HCT116 (cell line): ENCODE results near the gene FRMPD4. TPM values are rescaled to one million over a fixed set of nuclear protein-coding genes. Genes with fewer than 3 reads are reported as not detected.

ENCODE experiments used
- ATAC-seq: fragments of 200-7000 bp; cut with Tn5 transposase; 2 replicates; pipeline ENCODE4 v1.9.1; 2020; ENCODE audit warnings: mild to moderate bottlenecking, moderate library complexity
- BruUV-seq: library from RNA; stranded (reverse); fragments of 400-500 nt; replicated peaks from 2 replicates; lab custom pipeline; 2021; lab: Mats Ljungman, UMichigan
- CTCF ChIA-PET: fragments of 300-600 bp; sonication (Branson Sonifier 250); formaldehyde crosslinking; loops from one replicate; lab custom pipeline; 2021; ENCODE audit warnings: antibody characterized with exemption; lab: Charles Lee
- POLR2A ChIA-PET: fragments of 300-600, 350-600 bp; sonication (Branson Sonifier 250); formaldehyde crosslinking; loops from one replicate; lab custom pipeline; 2021; ENCODE audit warnings: antibody characterized with exemption; lab: Charles Lee
- RAD21 ChIA-PET, 2 experiments: fragments of 300-600 bp; sonication (Branson Sonifier 250); formaldehyde crosslinking; loops; one replicate each; lab custom pipeline; 2023; ENCODE audit warnings: low total read pairs in 2 of 2; ENCODE audit not compliant: uncharacterized antibody in 2 of 2, unreplicated experiment in 2 of 2, low non-redundant PET in 1 of 2; lab: Charles Lee
- DNase-seq: peaks from one replicate; pipeline ENCODE4 v3.0.0-alpha.2; 2010; ENCODE audit warnings: low read depth, low spot score
- H2AFZ ChIP-seq: fragments of 200-600 bp; shearing (Covaris generic), sonication (generic); 2 replicates; pipeline ENCODE4 v1.6.1; 2017; ENCODE audit warnings: low read depth, mixed run types, mixed read lengths, antibody characterized with exemption, low read length; ENCODE audit not compliant: poor library complexity, severe bottlenecking
- H3K27ac ChIP-seq: 2 replicates; pipeline ENCODE4 v1.5.1; 2012; ENCODE audit warnings: low read depth, low read length
- H3K27me3 ChIP-seq: fragments of 200-600 bp; sonication (generic); 2 replicates; pipeline ENCODE4 v1.6.1; 2016; ENCODE audit warnings: mixed run types, low read length, mixed read lengths; ENCODE audit not compliant: insufficient read depth
- H3K36me3 ChIP-seq, 2 experiments: fragments of 200-500 bp in 1 of 2; fragments of 200-600 bp in 1 of 2; sonication (Bioruptor generic) in 1 of 2; sonication (generic) in 1 of 2; 2 replicates each; pipeline versions ENCODE4 v1.5.1 to v1.6.1; 2014 to 2016; ENCODE audit warnings: low read length in 2 of 2, inconsistent platforms in 1 of 2, mixed read lengths in 1 of 2, mixed run types in 1 of 2; ENCODE audit not compliant: insufficient read depth in 2 of 2, control insufficient read depth in 1 of 2
- H3K4me1 ChIP-seq, 2 experiments: fragments of 200-600 bp in 1 of 2; sonication (generic) in 1 of 2; 2 replicates each; pipeline versions ENCODE4 v1.5.1 to v1.6.1; 2012 to 2017; ENCODE audit warnings: low read length in 2 of 2, inconsistent platforms in 1 of 2, mild to moderate bottlenecking in 1 of 2, mixed read lengths in 1 of 2, mixed run types in 1 of 2, moderate library complexity in 1 of 2; ENCODE audit not compliant: insufficient read depth in 2 of 2, control insufficient read depth in 1 of 2
- H3K4me2 ChIP-seq: fragments of 200-600 bp; sonication (generic); 2 replicates; pipeline ENCODE4 v1.6.1; 2017; ENCODE audit warnings: mixed run types, low read length, mixed read lengths
- H3K4me3 ChIP-seq, 2 experiments: fragments of 200-600 bp in 1 of 2; sonication (generic) in 1 of 2; replicated peaks in 1 of 2; 2 replicates each; pipeline ENCODE4 v1.5.1; 2011 to 2016; ENCODE audit warnings: low read length in 2 of 2, control low read depth in 1 of 2, low read depth in 1 of 2, mild to moderate bottlenecking in 1 of 2, mixed read lengths in 1 of 2, mixed run types in 1 of 2
- H3K79me2 ChIP-seq: fragments of 200-600 bp; sonication (generic); 2 replicates; pipeline ENCODE4 v1.6.1; 2017; ENCODE audit warnings: mild to moderate bottlenecking, mixed run types, low read length, moderate library complexity, mixed read lengths; ENCODE audit not compliant: insufficient read depth
- H3K9ac ChIP-seq: fragments of 200-600 bp; sonication (generic); 2 replicates; pipeline ENCODE4 v1.6.1; 2016; ENCODE audit warnings: low read length, mixed read lengths
- H3K9me2 ChIP-seq: fragments of 200-600 bp; sonication (generic), shearing (Covaris generic); 2 replicates; pipeline ENCODE4 v1.6.1; 2017; ENCODE audit warnings: mixed run types, mild to moderate bottlenecking, moderate library complexity; ENCODE audit not compliant: insufficient read depth
- H3K9me3 ChIP-seq, 2 experiments: fragments of 200-500 bp in 1 of 2; fragments of 200-600 bp in 1 of 2; sonication (Bioruptor generic) in 1 of 2; sonication (generic) in 1 of 2; 2 replicates each; pipeline ENCODE4 v1.6.1; 2014 to 2017; ENCODE audit warnings: low read length in 2 of 2, mixed read lengths in 2 of 2, inconsistent platforms in 1 of 2, low read depth in 1 of 2, mild to moderate bottlenecking in 1 of 2, mixed run types in 1 of 2, moderate library complexity in 1 of 2; ENCODE audit not compliant: control insufficient read depth in 1 of 2, insufficient read depth in 1 of 2
- H4K20me1 ChIP-seq: fragments of 200-600 bp; sonication (generic), shearing (Covaris generic); 2 replicates; pipeline ENCODE4 v1.6.1; 2017; ENCODE audit warnings: mixed run types, mild to moderate bottlenecking, moderate library complexity; ENCODE audit not compliant: insufficient read depth
- ELF1 ChIP-seq: IDR thresholded peaks from 2 replicates; pipeline ENCODE4 v1.6.1; 2012; ENCODE audit warnings: low read depth, borderline replicate concordance
- EZH2 ChIP-seq: fragments of 200-600 bp; sonication (generic); IDR thresholded peaks from 2 replicates; pipeline ENCODE4 v1.6.1; 2017; ENCODE audit warnings: antibody characterized with exemption, mixed run types
- EZH2phosphoT487 ChIP-seq: fragments of 200-600 bp; IDR thresholded peaks from 2 replicates; pipeline ENCODE4 v1.6.1; 2018; ENCODE audit warnings: antibody characterized with exemption, borderline replicate concordance
- FOSL1 ChIP-seq: IDR thresholded peaks from 2 replicates; pipeline ENCODE4 v1.6.1; 2012; ENCODE audit warnings: low read depth
- POLR2AphosphoS5 ChIP-seq: IDR thresholded peaks from 2 replicates; pipeline ENCODE4 v1.6.1; 2011; ENCODE audit warnings: mild to moderate bottlenecking, low read depth, low read length, moderate library complexity
- RAD21 ChIP-seq: IDR thresholded peaks from 2 replicates; pipeline ENCODE4 v1.6.1; 2012; ENCODE audit warnings: low read depth, mild to moderate bottlenecking
- SIN3A ChIP-seq: IDR thresholded peaks from 2 replicates; pipeline ENCODE4 v1.6.1; 2012; ENCODE audit warnings: low read depth
- SP1 ChIP-seq: IDR thresholded peaks from 2 replicates; pipeline ENCODE4 v1.6.1; 2012; ENCODE audit warnings: low read depth
- SRF ChIP-seq: IDR thresholded peaks from 2 replicates; pipeline ENCODE4 v1.6.1; 2012; ENCODE audit warnings: low read depth
- TCF7L2 ChIP-seq: IDR thresholded peaks from 2 replicates; pipeline ENCODE4 v1.7.0; 2011; ENCODE audit warnings: borderline replicate concordance, inconsistent platforms; ENCODE audit not compliant: insufficient read depth, insufficient read length; ENCODE audit errors: extremely low read depth
- YY1 ChIP-seq: IDR thresholded peaks from 2 replicates; pipeline ENCODE4 v1.6.1; 2011; ENCODE audit warnings: low read length, low read depth, moderate library complexity, mild to moderate bottlenecking; ENCODE audit not compliant: insufficient replicate concordance; ENCODE audit errors: extremely low read depth
- ZBTB33 ChIP-seq: IDR thresholded peaks from 2 replicates; pipeline ENCODE4 v1.6.1; 2011; ENCODE audit warnings: mild to moderate bottlenecking, low read length, moderate library complexity; ENCODE audit not compliant: insufficient replicate concordance; ENCODE audit errors: extremely low read depth
- intact Hi-C: fragments of 100-400 bp; cut with micrococcal nuclease; formaldehyde crosslinking; loops from 2 replicates; pipeline ENCODE4 v1.10.0; 2022
- total RNA-seq: library from RNA; stranded (reverse); gene quantifications from one replicate; pipeline ENCODE4 v1.2.1, GENCODE V29; 2021; ENCODE audit not compliant: unreplicated experiment

The FRMPD4 gene
- total RNA-seq, 1 experiment from 2014 or later = not detected

- TF ChIP-seq EZH2 (no peak), RAD21 (no peak)
- Histone ChIP-seq H3K27ac (no peak overlapping the region), H3K79me2 (no peaks in the 10 kb centered on the region), H4K20me1 (no peaks in the 10 kb centered on the region), H3K36me3 (no peaks in the 10 kb centered on the region), H3K9me2 (no peaks in the 10 kb centered on the region), H3K27me3 (no peaks in the 10 kb centered on the region), H3K4me1 (no peaks in the 10 kb centered on the region), H3K4me2 (no peak overlapping the region), H3K9ac (no peak overlapping the region), H3K9me3 (no peaks in the 10 kb centered on the region), H2AFZ (no peak overlapping the region), H3K4me3 (no peak overlapping the region)
- ChIA-PET POLR2A (no interaction called here), RAD21 (no interaction called here), CTCF (interaction anchor here (0.6 to 0.8 kb wide), 2 partner anchors 131 to 603 kb away, joined by 3 read pairs; no protein-coding TSS in a partner anchor)
- ATAC-seq (no peak), DNase-seq (no peak)
- BruUV-seq = no TSS peak
- intact Hi-C loops = no loop called here
These were observed 432.7 kb downstream of the FRMPD4 start for GRCh38 chrX:12570859-12571501.

- Histone ChIP-seq H3K4me3 (no peak overlapping the region), H3K9ac (no peak overlapping the region), H3K4me1 (no peaks in the 10 kb centered on the region), H3K79me2 (no peaks in the 10 kb centered on the region), H3K27me3 (no peaks in the 10 kb centered on the region), H3K36me3 (no peaks in the 10 kb centered on the region), H3K9me2 (no peaks in the 10 kb centered on the region), H2AFZ (no peak overlapping the region), H3K4me2 (no peak overlapping the region), H3K27ac (no peak overlapping the region)
- ChIA-PET CTCF (no interaction called here), POLR2A (no interaction called here), RAD21 (no interaction called here)
- no TSS peak for BruUV-seq
- DNase-seq (no peak), ATAC-seq (no peak)
- intact Hi-C loops = no loop called here
- TF ChIP-seq POLR2AphosphoS5 (no peak), TCF7L2 (no peak), EZH2phosphoT487 (no peak), YY1 (no peak), ZBTB33 (no peak), SRF (no peak), SP1 (no peak), SIN3A (no peak), EZH2 (no peak), FOSL1 (no peak), ELF1 (no peak), RAD21 (no peak)
- TF ChIP-seq, all 23 proteins: peak for 0
- Histone ChIP-seq H3K9me3 (no peaks in the 10 kb centered on the region), H4K20me1 (no peaks in the 10 kb centered on the region)
These were observed 441.0 kb downstream of the FRMPD4 start for GRCh38 chrX:12579311-12579710.
